CD8-positive, alpha-beta memory T cell (primary cell): ENCODE measurements around the gene SLC38A5. TPM values are rescaled to one million over a fixed set of nuclear protein-coding genes. Genes with fewer than 3 reads are reported as not detected.

Experiments used
- CTCF ChIA-PET: fragments of 350-600 bp; sonication (Branson Sonifier 250); formaldehyde crosslinking; loops from one replicate; lab custom pipeline; 2021; ENCODE audit warnings: antibody characterized with exemption; lab: Charles Lee
- POLR2A ChIA-PET: fragments of 350-600 bp; sonication (Branson Sonifier 250); formaldehyde crosslinking; loops from one replicate; lab custom pipeline; 2021; ENCODE audit warnings: antibody characterized with exemption; lab: Charles Lee
- DNase-seq, 5 donors: peaks; one replicate each; pipeline versions ENCODE4 v3.0.0 to v3.0.0-alpha.2; 2020 to 2022; ENCODE audit warnings: mixed read lengths in 1 of 5
- H3K27ac ChIP-seq: one replicate; pipeline ENCODE4 v1.7.0; 2013; ENCODE audit warnings: low read depth, mild to moderate bottlenecking, low read length, moderate library complexity
- H3K27me3 ChIP-seq: 2 replicates; pipeline ENCODE4 v1.7.0; 2013; ENCODE audit warnings: low read length, mild to moderate bottlenecking; ENCODE audit not compliant: insufficient read depth, poor library complexity, severe bottlenecking
- H3K36me3 ChIP-seq: 2 replicates; pipeline ENCODE4 v1.7.0; 2013; ENCODE audit warnings: mild to moderate bottlenecking, low read length, moderate library complexity; ENCODE audit not compliant: insufficient read depth
- H3K4me1 ChIP-seq: 2 replicates; pipeline ENCODE4 v1.7.0; 2013; ENCODE audit warnings: mild to moderate bottlenecking, low read length, moderate library complexity; ENCODE audit not compliant: insufficient read depth
- H3K4me3 ChIP-seq: 2 replicates; pipeline ENCODE4 v1.7.0; 2013; ENCODE audit warnings: mild to moderate bottlenecking, low read length
- H3K9me3 ChIP-seq: 2 replicates; pipeline ENCODE4 v1.7.0; 2013; ENCODE audit warnings: mild to moderate bottlenecking, low read length
- H3K27ac Mint-ChIP-seq, 8 donors: one replicate each; pipeline ENCODE4 v1.8.0; 2020 to 2021; ENCODE audit warnings: mixed read lengths in 8 of 8, mild to moderate bottlenecking in 6 of 8, inconsistent platforms in 3 of 8, moderate library complexity in 3 of 8
- H3K27me3 Mint-ChIP-seq, 2 donors: one replicate each; pipeline ENCODE4 v1.8.0; 2020 to 2021; ENCODE audit warnings: mixed read lengths in 2 of 2, mild to moderate bottlenecking in 1 of 2, moderate library complexity in 1 of 2
- H3K36me3 Mint-ChIP-seq, 3 donors: one replicate each; pipeline ENCODE4 v1.8.0; 2020 to 2021; ENCODE audit warnings: mixed read lengths in 3 of 3, inconsistent platforms in 1 of 3, mild to moderate bottlenecking in 1 of 3
- H3K4me1 Mint-ChIP-seq, 3 donors: one replicate each; pipeline ENCODE4 v1.8.0; 2020 to 2021; ENCODE audit warnings: mixed read lengths in 3 of 3, inconsistent platforms in 1 of 3, mild to moderate bottlenecking in 1 of 3
- H3K4me3 Mint-ChIP-seq, 7 donors: one replicate each; pipeline ENCODE4 v1.8.0; 2020 to 2021; ENCODE audit warnings: mixed read lengths in 7 of 7, mild to moderate bottlenecking in 6 of 7, moderate library complexity in 4 of 7, inconsistent platforms in 2 of 7
- H3K9me3 Mint-ChIP-seq, 5 donors: one replicate each; pipeline ENCODE4 v1.8.0; 2020 to 2022; ENCODE audit warnings: mixed read lengths in 5 of 5, mild to moderate bottlenecking in 3 of 5, moderate library complexity in 2 of 5, inconsistent platforms in 1 of 5
- polyA plus RNA-seq: library from polyadenylated mRNA; unstranded; fragments of 300-500 nt; fragmentation: Illumina TruSeq; gene quantifications from one replicate; pipeline ENCODE4 v1.2.3, GENCODE V29; 2021
- total RNA-seq, 2 experiments: library from RNA; stranded (reverse); gene quantifications; one replicate each; pipeline ENCODE4 v1.2.3, GENCODE V29; 2021

SLC38A5 gene
- total and polyA plus RNA-seq, 3 experiments from 2014 or later = 19.8 to 211 (median 188) TPM

GRCh38 chrX:48505481-48505880, 35.4 kb upstream of the SLC38A5 start:
- Histone ChIP-seq H3K27ac (no peak overlapping the region), H3K36me3 (no peaks in the 10 kb centered on the region), H3K27me3 (no peaks in the 10 kb centered on the region), H3K4me1 (peaks cover 10% of the 10 kb centered on the region), H3K9me3 (no peaks in the 10 kb centered on the region), H3K4me3 (no peak overlapping the region)
- no peak for DNase-seq
- Mint-ChIP-seq H3K27me3 (peaks cover 0 to 12% of the 10 kb centered on the region in 2 donors), H3K4me3 (no peak overlapping the region), H3K27ac (no peak overlapping the region), H3K4me1 (peaks cover 12 to 22% (median 15%) of the 10 kb centered on the region in 3 donors), H3K36me3 (peaks cover 0 to 8% (median 0%) of the 10 kb centered on the region in 3 donors), H3K9me3 (no peaks in the 10 kb centered on the region)
- CTCF ChIA-PET = no interaction called here
- POLR2A ChIA-PET = no interaction called here

GRCh38 chrX:48504261-48504660, 34.2 kb upstream of the SLC38A5 start:
- Mint-ChIP-seq H3K27ac (peak overlapping the region in 1 of 8 donors; percentile 38), H3K9me3 (no peaks in the 10 kb centered on the region), H3K27me3 (peaks cover 0 to 12% of the 10 kb centered on the region in 2 donors), H3K4me1 (peaks cover 3 to 10% (median 6%) of the 10 kb centered on the region in 3 donors), H3K4me3 (no peak overlapping the region), H3K36me3 (peaks cover 0 to 6% (median 0%) of the 10 kb centered on the region in 3 donors)
- POLR2A ChIA-PET = no interaction called here
- Histone ChIP-seq H3K36me3 (no peaks in the 10 kb centered on the region), H3K4me1 (peaks cover 4% of the 10 kb centered on the region), H3K27me3 (no peaks in the 10 kb centered on the region), H3K4me3 (no peak overlapping the region), H3K27ac (no peak overlapping the region), H3K9me3 (no peaks in the 10 kb centered on the region)
- DNase-seq = no peak
- CTCF ChIA-PET = no interaction called here

- CTCF ChIA-PET = no interaction called here
- H3K27ac Mint-ChIP-seq = no peak overlapping the region
- Histone ChIP-seq H3K36me3 (no peaks in the 10 kb centered on the region), H3K4me1 (no peaks in the 10 kb centered on the region), H3K4me3 (no peak overlapping the region), H3K9me3 (no peaks in the 10 kb centered on the region), H3K27ac (no peak overlapping the region), H3K27me3 (no peaks in the 10 kb centered on the region)
- peaks cover 0 to 2% (median 0%) of the 10 kb centered on the region in 5 donors for H3K9me3 Mint-ChIP-seq
- no peaks in the 10 kb centered on the region for H3K36me3 Mint-ChIP-seq
- peaks cover 0 to 18% of the 10 kb centered on the region in 2 donors for H3K27me3 Mint-ChIP-seq
- no peak overlapping the region for H3K4me3 Mint-ChIP-seq
- no peak for DNase-seq
- POLR2A ChIA-PET = no interaction called here
- H3K4me1 Mint-ChIP-seq = no peaks in the 10 kb centered on the region
Measured at GRCh38 chrX:48498374-48498809, 28.3 kb upstream of the SLC38A5 start.

- no peaks in the 10 kb centered on the region for H3K4me1 Mint-ChIP-seq
- ChIA-PET CTCF (no interaction called here), POLR2A (no interaction called here)
Measured at GRCh38 chrX:48497871-48498270, 27.8 kb upstream of the SLC38A5 start.

GRCh38 chrX:48496660-48497059, 26.6 kb upstream of the SLC38A5 start:
- H3K27ac ChIP-seq = no peak overlapping the region
- Mint-ChIP-seq H3K9me3 (peaks cover 0 to 2% (median 0%) of the 10 kb centered on the region in 5 donors), H3K27me3 (peaks cover 0 to 13% of the 10 kb centered on the region in 2 donors), H3K27ac (peak overlapping the region in 1 of 8 donors; percentile 58), H3K36me3 (no peaks in the 10 kb centered on the region), H3K4me3 (no peak overlapping the region), H3K4me1 (no peaks in the 10 kb centered on the region)
- no peak overlapping the region for H3K4me3 ChIP-seq
- no peaks in the 10 kb centered on the region for H3K27me3 ChIP-seq
- DNase-seq = no peak
- CTCF ChIA-PET = no interaction called here
- no peaks in the 10 kb centered on the region for H3K9me3 ChIP-seq
- no peaks in the 10 kb centered on the region for H3K36me3 ChIP-seq
- no peaks in the 10 kb centered on the region for H3K4me1 ChIP-seq
- POLR2A ChIA-PET = no interaction called here

More at GRCh38 chrX:48497871-48498270, 27.8 kb upstream of the SLC38A5 start:
- peaks cover 0 to 17% of the 10 kb centered on the region in 2 donors for H3K27me3 Mint-ChIP-seq
- Histone ChIP-seq H3K27me3 (no peaks in the 10 kb centered on the region), H3K9me3 (no peaks in the 10 kb centered on the region), H3K4me3 (no peak overlapping the region), H3K4me1 (no peaks in the 10 kb centered on the region), H3K36me3 (no peaks in the 10 kb centered on the region), H3K27ac (no peak overlapping the region)
- H3K27ac Mint-ChIP-seq = no peak overlapping the region
- H3K9me3 Mint-ChIP-seq = peaks cover 0 to 2% (median 0%) of the 10 kb centered on the region in 5 donors
- no peak overlapping the region for H3K4me3 Mint-ChIP-seq
- no peaks in the 10 kb centered on the region for H3K36me3 Mint-ChIP-seq
- no peak for DNase-seq

GRCh38 chrX:48493890-48494364, 23.9 kb upstream of the SLC38A5 start:
- POLR2A ChIA-PET = no interaction called here
- no peaks in the 10 kb centered on the region for H3K36me3 ChIP-seq
- no peaks in the 10 kb centered on the region for H3K36me3 Mint-ChIP-seq
- no peak for DNase-seq
- H3K4me3 Mint-ChIP-seq = no peak overlapping the region
- H3K27ac Mint-ChIP-seq = no peak overlapping the region
- no peaks in the 10 kb centered on the region for H3K9me3 ChIP-seq
- peaks cover 0 to 2% (median 0%) of the 10 kb centered on the region in 5 donors for H3K9me3 Mint-ChIP-seq
- H3K4me3 ChIP-seq = no peak overlapping the region
- no peaks in the 10 kb centered on the region for H3K27me3 ChIP-seq
- no peak overlapping the region for H3K27ac ChIP-seq
- H3K27me3 Mint-ChIP-seq = peaks cover 0 to 9% of the 10 kb centered on the region in 2 donors
- H3K4me1 ChIP-seq = no peaks in the 10 kb centered on the region
- H3K4me1 Mint-ChIP-seq = no peaks in the 10 kb centered on the region
- CTCF ChIA-PET = no interaction called here

GRCh38 chrX:48492293-48492910, 22.3 kb upstream of the SLC38A5 start:
- H3K4me1 Mint-ChIP-seq = no peaks in the 10 kb centered on the region
- H3K9me3 ChIP-seq = no peaks in the 10 kb centered on the region
- no peaks in the 10 kb centered on the region for H3K36me3 ChIP-seq
- H3K27ac ChIP-seq = no peak overlapping the region
- ChIA-PET CTCF (no interaction called here), POLR2A (no interaction called here)
- no peak for DNase-seq
- H3K4me3 Mint-ChIP-seq = no peak overlapping the region
- peaks cover 0 to 9% of the 10 kb centered on the region in 2 donors for H3K27me3 Mint-ChIP-seq
- H3K9me3 Mint-ChIP-seq = peaks cover 0 to 2% (median 0%) of the 10 kb centered on the region in 5 donors
- H3K27me3 ChIP-seq = no peaks in the 10 kb centered on the region
- H3K36me3 Mint-ChIP-seq = peaks cover 0 to under 1% (median 0%) of the 10 kb centered on the region in 3 donors
- H3K4me1 ChIP-seq = no peaks in the 10 kb centered on the region
- H3K4me3 ChIP-seq = no peak overlapping the region
- no peak overlapping the region for H3K27ac Mint-ChIP-seq

GRCh38 chrX:48491809-48492208, 21.7 kb upstream of the SLC38A5 start:
- Histone ChIP-seq H3K4me3 (no peak overlapping the region), H3K4me1 (no peaks in the 10 kb centered on the region), H3K9me3 (no peaks in the 10 kb centered on the region), H3K27me3 (no peaks in the 10 kb centered on the region), H3K36me3 (no peaks in the 10 kb centered on the region), H3K27ac (no peak overlapping the region)
- POLR2A ChIA-PET = no interaction called here
- no peak overlapping the region for H3K4me3 Mint-ChIP-seq
- no peaks in the 10 kb centered on the region for H3K9me3 Mint-ChIP-seq
- H3K27me3 Mint-ChIP-seq = peaks cover 0 to 6% of the 10 kb centered on the region in 2 donors
- no peak overlapping the region for H3K27ac Mint-ChIP-seq
- H3K4me1 Mint-ChIP-seq = no peaks in the 10 kb centered on the region
- CTCF ChIA-PET = no interaction called here
- no peak for DNase-seq
- peaks cover 0 to 5% (median 0%) of the 10 kb centered on the region in 3 donors for H3K36me3 Mint-ChIP-seq
